Endothelial cell of umbilical vein (primary cell): ENCODE results near the gene IL25. TPM values are rescaled to one million over a fixed set of nuclear protein-coding genes. Genes with fewer than 3 reads are reported as not detected.
"Not testable (repeated sequence)": the region's sequence is repeated elsewhere in the genome, so short reads cannot be mapped to it uniquely, and the experiment has no call there.

Source experiments
- BruUV-seq: library from RNA; stranded (reverse); fragments of 400-500 nt; replicated peaks from 2 replicates; lab custom pipeline; 2021; lab: Mats Ljungman, UMichigan
- CTCF ChIA-PET: fragments of 300-600, 350-600 bp; sonication (Branson Sonifier 250); formaldehyde crosslinking; loops from one replicate; lab custom pipeline; 2021; ENCODE audit warnings: antibody characterized with exemption, inconsistent platforms; lab: Charles Lee
- POLR2A ChIA-PET: fragments of 300-600, 350-600 bp; sonication (Branson Sonifier 250); formaldehyde crosslinking; loops from one replicate; lab custom pipeline; 2021; ENCODE audit warnings: antibody characterized with exemption, inconsistent platforms; lab: Charles Lee
- DNase-seq: peaks from one replicate; pipeline ENCODE4 v3.0.0-alpha.2; 2011; ENCODE audit warnings: low read depth, low spot score
- FAIRE-seq: peaks from 2 replicates; lab custom pipeline; 2011; peaks lifted over from hg19 to GRCh38; lab: Jason Lieb, UNC
- H2AFZ ChIP-seq: 2 replicates; pipeline ENCODE4 v1.6.0; 2012; ENCODE audit warnings: low read depth, low read length, control low read depth, inconsistent platforms
- H3K27ac ChIP-seq: 2 replicates; pipeline ENCODE4 v1.5.1; 2011; ENCODE audit warnings: low read depth, mild to moderate bottlenecking, control low read depth, low read length, moderate library complexity; ENCODE audit not compliant: insufficient read depth
- H3K27me3 ChIP-seq, 2 experiments: 2 replicates each; pipeline versions ENCODE4 v1.6.0 to v1.6.1; 2011; ENCODE audit warnings: low read length in 2 of 2, mixed read lengths in 1 of 2; ENCODE audit not compliant: control insufficient read depth in 2 of 2, insufficient read depth in 2 of 2
- H3K36me3 ChIP-seq, 2 experiments: 2 replicates in 1 of 2; 3 replicates in 1 of 2; pipeline ENCODE4 v1.5.1; 2011; ENCODE audit warnings: low read length in 2 of 2, mild to moderate bottlenecking in 1 of 2, moderate library complexity in 1 of 2; ENCODE audit not compliant: control insufficient read depth in 2 of 2, insufficient read depth in 2 of 2; ENCODE audit errors: extremely low read depth in 1 of 2
- H3K4me1 ChIP-seq: 3 replicates; pipeline ENCODE4 v1.5.1; 2011; ENCODE audit warnings: mild to moderate bottlenecking, low read length; ENCODE audit not compliant: control insufficient read depth, insufficient read depth; ENCODE audit errors: extremely low read depth
- H3K4me2 ChIP-seq: 2 replicates; pipeline ENCODE4 v1.6.1; 2011; ENCODE audit warnings: low read length, control low read depth, mixed read lengths; ENCODE audit not compliant: insufficient read depth
- H3K4me3 ChIP-seq, 3 experiments: fragments of 200-600 bp in 1 of 3; sonication (generic), shearing (Covaris generic) in 1 of 3; replicated peaks in 1 of 3; 2 replicates each; pipeline ENCODE4 v1.5.1; 2011 to 2016; ENCODE audit warnings: control low read depth in 3 of 3, low read length in 3 of 3, mild to moderate bottlenecking in 2 of 3, inconsistent platforms in 1 of 3, low read depth in 1 of 3, moderate library complexity in 1 of 3; ENCODE audit not compliant: insufficient read depth in 1 of 3
- H3K79me2 ChIP-seq: 2 replicates; pipeline ENCODE4 v1.6.0; 2012; ENCODE audit warnings: low read length, inconsistent platforms; ENCODE audit not compliant: control insufficient read depth, insufficient read depth
- H3K9ac ChIP-seq: replicated peaks from 2 replicates; pipeline ENCODE3; 2011; ENCODE audit warnings: low read length, control low read depth; ENCODE audit not compliant: insufficient read depth; ENCODE audit errors: extremely low read depth
- H3K9me1 ChIP-seq: replicated peaks from 3 replicates; pipeline ENCODE4 v1.6.0; 2011; ENCODE audit warnings: mild to moderate bottlenecking, low read length; ENCODE audit not compliant: control insufficient read depth, insufficient read depth; ENCODE audit errors: extremely low read depth
- H3K9me3 ChIP-seq: replicated peaks from 2 replicates; pipeline ENCODE4 v1.5.1; 2012; ENCODE audit warnings: low read length, inconsistent platforms; ENCODE audit not compliant: control insufficient read depth, insufficient read depth
- H4K20me1 ChIP-seq: replicated peaks from 2 replicates; pipeline ENCODE3; 2011; ENCODE audit warnings: mild to moderate bottlenecking, low read length; ENCODE audit not compliant: control insufficient read depth, insufficient read depth; ENCODE audit errors: extremely low read depth
- CTCF ChIP-seq, 2 donors: IDR thresholded peaks; 1 replicate in 1 of 2; 2 replicates in 1 of 2; pipeline ENCODE4 v1.5.1; 2011; ENCODE audit warnings: low read length in 2 of 2, mild to moderate bottlenecking in 2 of 2, moderate library complexity in 2 of 2, control low read depth in 1 of 2, inconsistent platforms in 1 of 2, low read depth in 1 of 2; ENCODE audit not compliant: insufficient read depth in 1 of 2; ENCODE audit errors: extremely low read depth in 1 of 2
- EZH2 ChIP-seq: IDR thresholded peaks from 2 replicates; pipeline ENCODE4 v1.6.1; 2012; ENCODE audit warnings: borderline replicate concordance, low read depth, mild to moderate bottlenecking, moderate library complexity, low read length, inconsistent platforms; ENCODE audit not compliant: severe bottlenecking
- FOS ChIP-seq: IDR thresholded peaks from 2 replicates; pipeline ENCODE4 v1.6.1; 2011; ENCODE audit warnings: mild to moderate bottlenecking, low read length, moderate library complexity, borderline replicate concordance; ENCODE audit not compliant: insufficient read depth
- GATA2 ChIP-seq: IDR thresholded peaks from 2 replicates; pipeline ENCODE4 v1.7.0; 2011; ENCODE audit warnings: low read depth, mild to moderate bottlenecking, moderate library complexity, mixed read lengths, low read length; ENCODE audit not compliant: insufficient read length, insufficient read depth
- JUN ChIP-seq: IDR thresholded peaks from 2 replicates; pipeline ENCODE4 v1.6.1; 2011; ENCODE audit warnings: borderline replicate concordance, low read depth; ENCODE audit not compliant: insufficient read length, insufficient read depth
- MAX ChIP-seq: IDR thresholded peaks from 2 replicates; pipeline ENCODE4 v1.6.1; 2011; ENCODE audit not compliant: insufficient read depth, insufficient read length
- MYC ChIP-seq: IDR thresholded peaks from one replicate; pipeline ENCODE4 v1.6.1; 2011; ENCODE audit warnings: mild to moderate bottlenecking, low read depth, low read length
- POLR2A ChIP-seq: IDR thresholded peaks from 2 replicates; pipeline ENCODE4 v1.6.1; 2012; ENCODE audit warnings: low read depth, mild to moderate bottlenecking, control low read depth, low read length
- POLR2AphosphoS5 ChIP-seq: IDR thresholded peaks from 2 replicates; pipeline ENCODE4 v1.6.1; 2012; ENCODE audit warnings: low read depth, mild to moderate bottlenecking, control low read depth, low read length, moderate library complexity; ENCODE audit not compliant: insufficient read depth
- dilution Hi-C: fragments of 300-500 bp; cut with MboI; formaldehyde crosslinking; loops from one replicate; pipeline ENCODE4 v1.15.0; 2019; ENCODE audit warnings: low sequenced_read_pairs; ENCODE audit not compliant: extremely low pct_ligation_motif_present
- intact Hi-C: fragments of 100-400 bp; cut with micrococcal nuclease; formaldehyde crosslinking; loops from one replicate; pipeline ENCODE4 v1.10.0; 2022
- polyA plus RNA-seq, 4 experiments: library from polyadenylated mRNA; depleted of rRNA in 3 of 4; stranded (reverse) in 3 of 4; unstranded in 1 of 4; fragments of >200 nt; gene quantifications; 2 replicates each; pipeline versions ENCODE4 v1.2.1 to v1.2.3, GENCODE V29; 2011 to 2012; ENCODE audit warnings: missing spikeins in 1 of 4
- total RNA-seq: library from RNA; stranded (reverse); gene quantifications from 2 replicates; pipeline ENCODE4 v1.2.3, GENCODE V29; 2021

Gene IL25
- total and polyA plus RNA-seq, 2 donors (not counting 3 experiments of a cell fraction or from before 2014, with no cell fraction given), result not detected

- no peaks in the 10 kb centered on the region for H3K4me1 ChIP-seq
- POLR2A ChIA-PET, result no interaction called here
- H3K9me3 ChIP-seq, result no peaks in the 10 kb centered on the region
- H3K27me3 ChIP-seq, result no peaks in the 10 kb centered on the region
- dilution Hi-C loops, result no loop called here
- DNase-seq (no peak), FAIRE-seq (no peak)
- no peak for TF ChIP-seq FOS
- TF ChIP-seq MYC, result no peak
- TF ChIP-seq CTCF (IDR thresholded peaks at IDR 0.05; ENCODE audit: extremely low read depth in 1 of 2, insufficient read depth in 1 of 2, low read depth in 1 of 2, low read length in 2 of 2), result no peak
- no peak for TF ChIP-seq JUN
- TF ChIP-seq GATA2, result no peak
- no peak for TF ChIP-seq MAX
- no peak for TF ChIP-seq POLR2AphosphoS5
- no peak for TF ChIP-seq EZH2
- TF ChIP-seq POLR2A, result no peak
- no peaks in the 10 kb centered on the region for H3K9me1 ChIP-seq
- BruUV-seq, result no TSS peak
- H3K27ac ChIP-seq, result no peak overlapping the region
- H4K20me1 ChIP-seq, result no peaks in the 10 kb centered on the region
- no peak overlapping the region for H3K4me2 ChIP-seq
- intact Hi-C loops, result no loop called here
- H3K9ac ChIP-seq, result no peak overlapping the region
- H3K36me3 ChIP-seq, result no peaks in the 10 kb centered on the region
- no peaks in the 10 kb centered on the region for H3K79me2 ChIP-seq
- no peak overlapping the region for H2AFZ ChIP-seq
- CTCF ChIA-PET, result no interaction called here
- no peak overlapping the region for H3K4me3 ChIP-seq
Observed at GRCh38 chr14:23416801-23417200, 44.2 kb downstream of the IL25 start.

- H3K79me2 ChIP-seq, H3K4me2 ChIP-seq, CTCF ChIA-PET, DNase-seq, H3K9me3 ChIP-seq, BruUV-seq, H2AFZ ChIP-seq, H3K9ac ChIP-seq, dilution Hi-C loops, intact Hi-C loops, H3K4me1 ChIP-seq, H3K4me3 ChIP-seq, H4K20me1 ChIP-seq, H3K27ac ChIP-seq, POLR2A ChIA-PET, H3K27me3 ChIP-seq, H3K9me1 ChIP-seq, FAIRE-seq, H3K36me3 ChIP-seq: not testable (repeated sequence)
Observed at GRCh38 chr14:23417269-23417668, 44.7 kb downstream of the IL25 start.
